ENCODE results near the gene KIF26A.

The KIF26A gene

GRCh38 chr14:104158827-104159798 lies 20.7 kb downstream of the KIF26A start:
- DNase-seq (ENCODE audit: low spot score): no peak

GRCh38 chr14:104159990-104160389 lies 21.6 kb downstream of the KIF26A start:
- no peak for DNase-seq (ENCODE audit: low spot score)

DNA sequence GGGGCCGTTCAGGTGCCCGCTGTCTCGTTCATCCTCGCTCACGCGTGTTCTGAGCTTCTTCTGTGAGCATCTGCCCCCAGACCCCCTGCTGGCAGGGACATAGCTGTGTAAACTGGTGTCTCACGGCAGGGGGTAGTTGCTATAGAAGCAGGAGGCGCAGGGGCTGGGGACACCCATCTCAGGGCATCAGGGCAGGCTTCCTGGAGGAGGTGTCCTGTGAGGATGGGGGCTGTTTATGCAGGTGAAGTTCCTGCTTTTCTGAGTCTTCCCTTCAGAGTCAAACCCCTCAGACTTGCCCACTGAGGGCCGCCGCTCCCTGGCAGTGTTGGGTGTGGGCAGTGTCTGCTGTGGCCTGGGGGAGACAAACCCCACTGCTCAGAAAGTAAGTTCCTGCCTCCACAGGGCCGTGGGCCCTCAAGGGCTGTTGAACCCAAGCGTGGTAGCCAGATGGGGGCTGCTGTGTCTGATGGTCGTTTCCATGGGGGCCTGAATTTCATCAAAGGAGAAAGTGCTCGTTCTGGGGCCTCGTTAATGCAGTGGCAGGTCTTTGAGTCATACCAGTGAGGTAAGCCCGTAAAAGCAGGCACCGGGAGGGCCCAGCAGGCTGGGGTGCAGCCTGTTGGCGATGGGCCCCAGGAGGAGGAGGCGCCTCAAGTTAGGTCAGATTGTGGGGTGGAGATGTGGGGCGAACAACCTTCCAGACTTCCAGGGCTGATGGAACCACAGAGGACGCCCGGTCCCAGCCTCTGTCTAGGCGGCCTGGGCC lies 23.4 kb downstream of the KIF26A start:
- no peak for DNase-seq (ENCODE audit: low spot score)

- no peak for DNase-seq (ENCODE audit: low spot score)
Measured at GRCh38 chr14:104162495-104162894, 24.1 kb downstream of the KIF26A start.

DNA sequence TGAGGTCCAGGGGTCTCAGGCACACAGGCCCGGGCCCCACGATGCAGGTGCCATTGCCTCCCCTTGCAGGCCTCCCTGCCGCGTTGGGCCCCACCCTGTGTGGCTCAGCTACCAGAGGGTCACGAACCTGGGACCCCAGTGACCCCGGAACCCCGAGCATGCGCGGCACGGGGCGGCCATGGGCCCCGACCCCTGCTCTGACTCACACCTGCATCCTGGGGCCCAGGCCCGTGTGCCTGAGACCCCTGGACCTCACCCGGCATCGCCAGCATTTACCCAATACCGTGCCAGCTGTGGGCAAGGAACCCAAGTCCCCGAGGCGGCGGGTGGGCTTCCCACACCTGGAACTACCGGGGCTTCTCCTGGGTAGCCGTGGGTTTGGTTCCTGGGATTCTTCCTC lies 25.2 kb downstream of the KIF26A start:
- DNase-seq (ENCODE audit: low spot score): no peak

GRCh38 chr14:104164041-104164440 lies 25.7 kb downstream of the KIF26A start:
- DNase-seq (ENCODE audit: low spot score): no peak

DNA sequence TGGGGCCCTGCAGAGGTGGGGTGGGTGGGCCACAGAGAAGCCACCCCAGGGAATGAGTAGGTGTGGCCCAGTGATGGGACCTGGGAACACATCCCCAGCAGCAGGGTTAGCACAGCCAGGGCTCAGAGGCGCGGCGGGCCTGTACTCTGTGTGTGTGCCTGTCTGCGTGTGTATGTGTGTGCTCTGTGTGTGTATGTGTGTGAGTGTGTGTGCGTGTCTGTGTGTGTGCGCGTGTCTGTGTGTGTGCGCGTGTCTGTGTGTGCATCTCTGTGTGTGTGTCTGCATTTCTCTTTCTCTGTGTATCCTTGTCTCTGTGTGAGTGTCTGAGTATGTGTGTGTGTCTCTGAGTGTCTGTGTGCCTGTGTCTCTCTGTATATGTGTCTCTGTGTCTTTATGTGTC lies 26.1 kb downstream of the KIF26A start:
- no peak for DNase-seq (ENCODE audit: low spot score)

GRCh38 chr14:104166698-104167097 lies 28.3 kb downstream of the KIF26A start:
- no peak for DNase-seq (ENCODE audit: low spot score)

DNA sequence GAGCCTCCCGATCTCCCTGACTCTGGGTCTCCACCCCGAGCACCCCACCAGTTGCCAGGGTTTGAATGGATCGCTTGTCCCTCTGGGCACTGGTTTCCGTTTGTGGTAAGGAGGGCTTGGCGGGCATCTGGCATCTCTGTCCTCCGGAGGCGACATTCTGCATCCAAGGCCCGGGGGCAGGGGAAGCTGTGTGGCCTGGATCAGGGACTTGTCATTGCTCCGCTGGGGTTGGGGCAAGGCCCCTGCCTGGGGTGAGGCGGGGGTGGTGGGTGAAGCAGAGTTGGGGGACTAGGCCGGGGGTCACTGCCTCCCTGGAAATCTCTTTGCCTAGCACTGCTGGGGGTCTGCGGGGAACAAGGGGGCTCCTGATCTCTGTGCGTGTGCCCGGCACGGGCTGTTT lies 30.2 kb downstream of the KIF26A start:
- no peak for DNase-seq (ENCODE audit: low spot score)

DNA sequence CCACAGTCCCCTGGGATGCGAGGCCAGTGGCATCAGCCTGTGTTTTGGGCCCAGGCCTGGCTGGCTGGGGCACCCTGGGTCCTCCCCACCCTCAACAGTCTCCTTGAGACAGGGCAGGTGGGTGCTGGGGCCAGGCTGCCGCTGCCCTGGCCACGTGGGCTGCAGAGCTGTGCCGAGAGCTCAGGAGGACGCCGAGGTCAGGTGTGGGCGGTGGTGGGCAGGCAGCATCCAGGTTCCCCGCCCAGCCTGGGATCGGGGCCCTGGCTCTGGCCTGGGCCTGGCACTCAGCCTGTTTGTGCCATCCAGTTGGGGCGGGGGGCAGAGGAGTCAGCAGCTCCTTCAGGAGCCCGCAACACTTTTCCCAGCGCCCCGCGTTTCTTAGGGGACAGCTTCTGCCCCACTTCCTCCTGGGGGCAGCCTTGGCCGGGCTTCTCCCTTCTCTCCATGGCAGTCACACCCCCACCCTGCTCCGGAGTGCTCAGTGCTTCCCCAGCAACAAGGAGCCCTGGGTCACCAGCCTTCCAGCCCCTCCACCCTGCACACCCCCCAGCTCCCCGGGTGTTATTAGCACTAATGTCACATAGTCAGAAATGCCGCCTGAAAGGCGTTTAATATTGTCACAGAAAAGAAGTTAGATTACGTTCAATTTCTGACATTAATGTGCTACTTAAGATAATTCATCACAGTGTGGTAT lies 30.8 kb downstream of the KIF26A start:
- DNase-seq (ENCODE audit: low spot score): no peak

DNA sequence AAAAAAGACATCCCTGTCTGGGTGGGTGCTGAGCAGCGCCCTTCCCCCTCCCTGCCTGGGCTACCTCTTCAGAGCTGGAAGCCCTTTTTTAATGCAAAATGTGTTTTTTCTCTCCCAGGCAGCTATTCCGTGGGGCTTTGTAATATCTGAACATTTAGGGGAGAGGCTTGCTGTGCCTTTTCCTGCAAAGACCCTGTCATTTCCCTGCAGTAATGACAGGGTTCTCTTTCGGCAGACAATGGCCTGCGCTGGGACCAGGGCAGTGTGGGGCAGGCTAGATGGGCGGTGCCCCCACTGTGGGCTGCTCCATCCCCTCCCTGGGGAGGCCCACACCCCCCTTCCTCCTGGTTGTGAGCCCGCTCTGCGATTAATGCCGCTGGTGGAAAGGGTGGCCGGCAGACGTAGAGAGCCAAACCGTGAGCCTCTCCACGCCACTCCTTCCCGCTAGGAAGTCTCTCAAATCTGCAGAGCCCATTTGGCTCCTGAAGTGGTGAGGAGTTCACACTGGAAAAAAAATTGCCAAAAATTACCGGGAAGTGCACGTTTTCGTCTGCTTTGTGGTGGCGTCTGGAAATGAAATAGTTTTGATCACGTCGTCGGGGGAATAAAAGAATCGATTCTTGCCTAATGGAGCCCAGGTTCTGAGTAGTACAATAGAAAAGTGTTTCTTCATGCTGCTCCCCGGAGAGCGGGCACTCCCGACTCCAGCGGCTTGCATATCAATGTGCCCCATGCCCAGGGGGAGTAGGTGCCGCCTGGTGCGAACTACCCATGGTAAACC lies 31.5 kb downstream of the KIF26A start:
- no peak for DNase-seq (ENCODE audit: low spot score)

GRCh38 chr14:104171029-104171697 lies 32.8 kb downstream of the KIF26A start:
- no peak for DNase-seq (ENCODE audit: low spot score)

DNA sequence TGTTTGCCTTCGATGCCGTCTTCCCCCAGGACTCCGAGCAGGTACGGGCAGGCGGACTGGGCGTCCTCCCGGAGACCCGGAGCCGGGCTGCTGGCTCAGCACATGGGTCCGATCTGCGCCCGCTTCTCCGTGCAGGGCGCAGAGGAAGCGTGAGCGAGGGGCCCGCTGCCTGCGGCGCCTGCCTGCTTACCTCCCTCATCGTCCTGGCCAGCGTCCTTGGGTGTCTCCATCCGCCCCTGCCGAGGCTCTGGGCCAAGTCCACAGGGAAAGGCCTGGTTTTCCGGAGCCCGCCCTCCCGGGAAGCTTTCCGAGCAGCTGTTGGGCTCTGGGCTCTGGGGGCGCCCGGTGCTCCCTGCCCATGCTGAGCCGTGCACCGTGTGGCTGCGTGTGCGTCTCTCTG lies 33.5 kb downstream of the KIF26A start:
- DNase-seq (ENCODE audit: low spot score): no peak

- no peak for DNase-seq (ENCODE audit: low spot score)
Measured at GRCh38 chr14:104172349-104172748, 34.0 kb downstream of the KIF26A start.

DNA sequence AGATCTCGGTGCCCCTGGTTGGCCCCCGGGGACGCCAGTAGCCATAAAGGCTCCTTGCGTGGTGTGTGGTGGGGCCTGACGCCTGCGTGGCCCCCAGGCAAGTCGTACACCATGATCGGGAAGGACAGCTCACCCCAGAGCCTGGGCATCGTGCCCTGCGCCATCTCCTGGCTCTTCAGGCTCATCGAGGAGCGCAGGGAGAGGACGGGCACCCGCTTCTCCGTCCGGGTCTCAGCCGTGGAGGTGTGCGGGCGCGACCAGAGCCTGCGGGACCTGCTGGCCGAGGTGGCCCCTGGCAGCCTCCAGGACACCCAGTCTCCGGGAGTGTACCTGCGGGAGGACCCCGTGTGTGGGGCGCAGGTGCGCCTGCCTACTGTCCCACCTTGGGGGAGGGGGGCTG lies 34.5 kb downstream of the KIF26A start:
- no peak for DNase-seq (ENCODE audit: low spot score)

DNA sequence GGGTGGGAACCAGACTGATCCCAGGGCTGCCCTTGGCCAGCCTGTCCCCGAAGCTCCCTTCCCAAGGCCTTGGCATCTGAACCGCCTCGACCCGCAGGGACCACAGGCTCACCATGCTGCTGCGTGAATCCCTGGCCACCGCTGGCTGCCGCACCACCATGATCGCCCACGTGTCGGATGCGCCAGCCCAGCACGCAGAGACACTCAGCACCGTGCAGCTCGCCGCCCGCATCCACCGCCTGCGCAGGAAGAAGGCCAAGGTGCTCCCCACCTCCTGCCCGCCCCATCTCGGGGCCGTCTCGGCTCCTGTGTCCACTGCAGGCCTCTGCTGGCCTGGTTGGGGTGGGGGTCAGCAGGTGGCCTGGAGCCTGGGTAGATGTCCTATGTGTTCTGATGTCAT lies 35.7 kb downstream of the KIF26A start:
- DNase-seq (ENCODE audit: low spot score): no peak

DNA sequence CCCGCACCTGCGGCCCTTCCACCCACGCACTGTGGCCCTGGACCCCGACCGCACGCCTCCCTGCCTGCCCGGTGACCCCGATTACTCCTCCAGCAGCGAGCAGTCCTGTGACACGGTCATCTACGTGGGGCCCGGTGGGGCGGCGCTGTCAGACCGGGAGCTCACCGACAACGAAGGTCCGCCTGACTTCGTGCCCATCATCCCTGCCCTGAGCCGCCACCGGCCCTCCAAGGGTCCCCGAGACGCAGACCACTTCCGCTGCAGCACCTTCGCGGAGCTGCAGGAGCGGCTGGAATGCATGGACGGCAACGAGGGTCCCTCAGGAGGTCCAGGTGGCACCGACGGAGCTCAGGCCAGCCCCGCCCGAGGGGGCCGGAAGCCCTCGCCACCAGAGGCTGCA lies 36.7 kb downstream of the KIF26A start:
- no peak for DNase-seq (ENCODE audit: low spot score)

- no peak for DNase-seq (ENCODE audit: low spot score)
Measured at GRCh38 chr14:104175811-104176210, 37.4 kb downstream of the KIF26A start.

- DNase-seq (ENCODE audit: low spot score): no peak
Measured at GRCh38 chr14:104176611-104177010, 38.2 kb downstream of the KIF26A start.

DNA sequence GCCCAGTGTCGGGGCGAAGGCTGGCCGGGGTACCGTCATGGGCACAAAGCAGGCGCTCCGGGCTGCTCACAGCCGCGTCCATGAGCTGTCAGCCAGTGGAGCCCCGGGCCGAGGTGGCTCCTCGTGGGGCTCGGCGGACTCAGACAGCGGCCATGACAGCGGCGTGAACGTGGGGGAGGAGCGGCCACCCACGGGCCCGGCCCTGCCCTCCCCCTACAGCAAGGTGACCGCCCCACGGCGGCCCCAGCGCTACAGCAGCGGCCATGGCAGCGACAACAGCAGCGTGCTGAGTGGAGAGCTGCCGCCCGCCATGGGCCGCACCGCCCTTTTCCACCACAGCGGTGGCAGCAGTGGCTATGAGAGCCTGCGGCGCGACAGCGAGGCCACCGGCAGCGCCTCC lies 39.0 kb downstream of the KIF26A start:
- DNase-seq (ENCODE audit: low spot score): no peak

- no peak for DNase-seq (ENCODE audit: low spot score)
Measured at GRCh38 chr14:104178279-104178678, 39.9 kb downstream of the KIF26A start.
